GM19455 (cell line): Measurements from ENCODE around the gene NIM1K.
"Not testable (repeated sequence)": the region's sequence is repeated elsewhere in the genome, so short reads cannot be mapped to it uniquely, and the experiment has no call there.

ENCODE experiments used
- ATAC-seq: cut with Tn5 transposase; IDR thresholded peaks from one replicate; pipeline ENCODE4 v1.9.1; 2021; ENCODE audit not compliant: unreplicated experiment

The NIM1K gene

DNA sequence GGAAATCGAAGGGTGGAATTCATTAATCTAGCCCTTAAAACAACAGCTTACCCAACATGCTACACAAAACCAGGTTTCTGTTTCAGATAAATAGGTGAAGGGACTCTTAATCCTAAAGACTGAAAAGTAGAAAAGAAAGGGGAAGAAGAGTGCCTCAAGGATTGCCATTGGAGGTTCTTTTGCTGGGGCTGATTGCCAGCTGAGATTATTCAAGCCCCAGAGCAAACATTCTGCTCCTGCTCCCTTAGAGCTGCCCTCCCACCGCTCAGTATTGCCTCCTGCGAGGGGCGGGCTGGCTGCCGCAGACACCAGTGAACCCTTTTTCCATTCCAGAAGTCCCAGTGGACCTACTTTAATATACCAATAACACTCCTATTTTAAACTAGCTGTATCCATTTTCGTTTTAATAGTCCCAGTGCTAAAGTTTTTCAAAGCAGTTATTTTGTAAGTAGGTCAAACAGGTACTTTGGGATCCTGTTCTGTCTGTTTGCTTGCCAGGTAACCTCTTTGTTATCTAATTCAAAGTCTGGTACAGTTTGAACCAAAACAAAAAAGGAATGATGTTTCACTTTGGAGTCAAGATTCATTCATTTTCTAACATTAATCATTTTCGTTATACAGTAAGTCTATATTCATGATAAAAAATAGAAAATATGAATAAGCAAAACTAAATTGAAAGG, 82.5 kb downstream of the NIM1K start:
- ATAC-seq = no peak

DNA sequence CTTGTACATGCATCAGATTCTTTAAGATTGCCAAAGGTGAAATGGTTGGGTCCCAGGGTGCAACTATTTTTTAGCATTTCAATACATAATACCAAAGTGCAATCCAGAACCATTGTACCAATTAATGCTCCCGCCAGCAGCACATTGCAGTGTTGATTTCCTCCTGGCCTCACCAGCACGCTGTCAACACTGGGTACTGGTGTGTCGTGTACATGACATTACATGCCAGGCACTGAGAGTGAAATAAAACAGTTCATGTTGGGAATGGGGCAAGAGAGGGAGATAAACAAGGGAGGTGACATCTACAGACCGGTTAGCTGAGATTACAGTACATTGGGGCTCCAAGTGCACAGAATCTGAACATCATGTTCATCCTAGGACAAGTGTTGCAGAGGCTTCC, 83.4 kb downstream of the NIM1K start:
- no peak for ATAC-seq

DNA sequence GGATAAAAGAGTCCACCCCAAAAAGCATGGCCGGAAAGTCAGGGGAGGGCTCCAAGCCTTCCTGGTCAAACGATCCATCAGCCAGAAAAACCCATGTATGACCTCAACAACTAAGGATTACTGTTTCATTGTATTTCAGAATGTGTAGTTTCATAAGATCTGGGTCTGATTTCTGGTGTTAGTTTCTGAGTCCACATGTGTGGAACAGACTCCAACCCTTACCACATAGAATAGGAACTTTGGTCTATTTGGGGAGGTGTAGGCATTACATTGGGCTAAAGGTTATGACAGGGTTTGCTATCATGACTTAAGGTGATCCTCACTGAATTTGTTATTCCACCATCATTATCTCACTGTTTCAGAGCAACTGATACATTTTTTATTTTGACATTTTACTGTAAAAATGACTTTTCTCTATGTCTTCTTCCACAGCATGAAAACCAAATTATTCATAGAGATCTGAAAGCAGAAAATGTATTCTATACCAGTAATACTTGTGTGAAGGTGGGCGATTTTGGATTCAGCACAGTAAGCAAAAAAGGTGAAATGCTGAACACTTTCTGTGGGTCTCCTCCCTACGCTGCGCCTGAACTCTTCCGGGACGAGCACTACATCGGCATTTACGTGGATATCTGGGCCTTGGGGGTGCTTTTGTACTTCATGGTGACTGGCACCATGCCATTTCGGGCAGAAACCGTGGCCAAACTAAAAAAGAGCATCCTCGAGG, 87.7 kb downstream of the NIM1K start:
- ATAC-seq = no peak

DNA sequence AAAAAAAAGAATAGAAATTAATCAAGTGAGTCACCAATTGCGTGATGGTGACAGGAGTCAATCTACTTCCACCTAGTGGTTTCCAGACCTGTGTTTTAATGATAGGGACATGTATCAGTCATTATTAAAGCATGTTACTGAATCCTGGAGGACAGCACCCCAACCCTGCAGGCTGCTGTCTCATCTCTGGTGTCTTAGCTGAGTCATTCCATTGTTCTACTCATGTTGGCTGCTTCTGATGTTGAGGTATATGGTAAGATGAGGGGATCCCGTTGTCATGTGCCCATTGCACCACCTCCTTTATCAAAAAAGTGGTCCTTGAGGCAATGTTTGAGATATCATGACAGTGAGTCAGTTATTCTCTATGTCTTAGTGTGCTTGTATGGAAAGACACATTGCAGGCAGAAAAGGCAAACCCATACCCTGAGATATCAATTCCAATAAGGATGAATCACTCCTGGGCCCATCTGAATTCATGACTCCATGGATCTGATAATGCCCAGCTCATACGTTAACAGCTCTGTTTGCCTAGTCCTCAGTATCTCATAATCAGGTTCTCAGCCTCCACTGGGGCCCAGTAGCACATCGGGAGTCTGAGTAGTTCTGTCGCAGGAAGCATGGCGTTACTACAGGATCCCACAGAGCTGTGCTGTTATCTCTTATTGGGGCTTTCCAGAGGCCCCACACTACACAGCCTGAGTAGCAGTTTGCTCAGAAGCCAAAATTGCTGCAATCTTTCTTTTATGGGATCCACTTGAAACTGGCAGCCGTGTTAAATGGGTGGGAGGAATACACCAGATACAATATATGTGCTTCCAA, 90.0 kb downstream of the NIM1K start:
- ATAC-seq = no peak

DNA sequence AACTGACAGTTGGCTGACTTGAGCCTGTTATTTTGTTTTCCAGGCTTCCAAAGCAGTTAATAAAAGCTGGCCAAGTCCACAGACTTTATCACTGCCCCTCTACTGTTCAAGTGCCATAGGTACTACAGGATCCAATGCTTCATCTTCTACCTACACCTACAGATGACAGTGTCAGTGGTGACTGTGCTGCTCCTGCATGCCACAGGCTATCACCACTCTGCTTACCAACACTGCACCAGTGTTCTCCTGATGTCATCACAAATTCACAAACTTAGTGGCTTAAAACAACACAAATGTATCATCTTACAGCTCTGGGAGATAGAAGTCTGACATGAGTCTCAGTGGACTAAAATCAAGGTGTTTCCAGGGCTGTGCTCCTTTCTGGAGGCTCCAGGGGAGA, 94.6 kb downstream of the NIM1K start:
- ATAC-seq = no peak

DNA sequence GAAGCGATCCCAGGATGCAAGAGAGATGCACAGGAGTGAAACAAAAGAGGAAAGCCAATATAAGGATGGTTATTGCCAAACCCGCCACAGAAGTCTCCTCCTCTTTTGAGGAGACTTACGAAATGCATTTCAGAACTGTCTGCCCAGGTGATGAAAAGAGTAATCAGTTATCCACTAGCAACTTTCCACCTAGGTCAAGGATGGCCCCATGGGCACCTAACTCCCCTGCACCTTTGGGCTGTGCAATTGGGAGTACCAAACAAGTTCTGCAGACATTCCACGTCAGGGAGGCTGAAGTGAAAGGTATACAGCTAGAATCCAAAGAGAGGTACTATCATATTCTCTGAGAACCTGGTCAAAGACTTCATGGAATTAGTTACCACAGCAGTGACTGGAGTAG, 95.5 kb downstream of the NIM1K start:
- ATAC-seq = no peak

DNA sequence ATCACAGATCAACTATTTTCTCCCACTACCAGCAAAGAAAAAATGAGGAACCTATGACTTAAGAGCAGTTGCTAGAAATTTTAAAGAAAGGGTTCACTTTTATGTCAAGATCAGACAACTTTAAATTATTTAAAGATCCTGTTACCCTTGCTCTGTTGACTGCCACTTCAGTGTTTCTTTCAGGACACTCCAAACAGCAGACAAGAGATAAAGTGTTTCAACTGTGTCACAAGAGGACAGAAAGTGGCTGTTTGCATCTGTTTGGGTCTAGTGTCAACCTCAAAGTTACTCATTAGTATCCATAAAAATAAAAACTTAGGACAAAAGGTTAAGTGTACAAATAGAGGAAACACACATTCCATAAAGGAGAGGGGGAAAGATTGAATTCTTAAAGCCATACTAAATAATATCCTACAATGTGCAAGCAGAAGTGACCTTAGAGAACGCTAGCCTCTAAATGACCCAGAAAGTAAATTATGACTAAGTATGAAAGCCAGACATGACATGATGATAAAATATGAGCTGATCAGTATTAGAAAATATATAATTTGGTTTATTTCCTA, 96.3 kb downstream of the NIM1K start:
- ATAC-seq = no peak

DNA sequence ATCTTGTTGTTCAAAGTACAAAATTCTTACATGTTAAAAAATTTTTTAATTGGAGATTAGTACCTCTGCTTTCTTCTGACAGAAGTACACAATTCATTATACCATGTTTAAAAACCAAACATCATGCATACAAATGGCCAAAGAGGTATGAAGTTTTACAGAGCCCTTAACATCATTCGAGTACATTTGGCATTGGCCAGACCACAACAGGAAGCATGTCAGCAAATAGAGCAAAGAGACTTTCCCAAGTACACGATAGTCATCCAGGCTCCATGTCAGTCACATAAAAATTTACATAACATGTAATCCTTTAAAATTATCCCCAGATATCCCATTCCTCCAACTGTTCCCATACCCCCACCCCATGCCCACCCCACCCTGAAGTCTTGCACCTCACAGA, 98.7 kb downstream of the NIM1K start:
- ATAC-seq = no peak

DNA sequence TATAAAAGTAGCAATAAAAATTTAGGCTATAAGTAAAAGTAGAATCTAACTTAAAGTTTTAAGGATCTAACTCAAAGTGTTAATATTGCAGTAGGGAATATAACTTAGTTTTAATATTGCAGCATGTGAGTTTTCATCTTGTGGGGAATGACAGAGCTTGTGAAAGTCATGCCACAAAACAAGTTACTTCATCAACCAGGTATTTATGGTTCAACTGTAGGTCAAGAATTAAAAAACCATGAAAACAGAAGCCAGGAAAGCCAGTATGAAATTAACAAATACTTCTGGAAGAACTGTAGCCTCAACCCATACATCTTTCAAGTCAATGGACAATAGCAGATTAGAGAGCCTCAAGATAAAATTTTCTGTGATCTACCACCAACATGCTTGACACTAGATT, 102.2 kb downstream of the NIM1K start:
- ATAC-seq = no peak

DNA sequence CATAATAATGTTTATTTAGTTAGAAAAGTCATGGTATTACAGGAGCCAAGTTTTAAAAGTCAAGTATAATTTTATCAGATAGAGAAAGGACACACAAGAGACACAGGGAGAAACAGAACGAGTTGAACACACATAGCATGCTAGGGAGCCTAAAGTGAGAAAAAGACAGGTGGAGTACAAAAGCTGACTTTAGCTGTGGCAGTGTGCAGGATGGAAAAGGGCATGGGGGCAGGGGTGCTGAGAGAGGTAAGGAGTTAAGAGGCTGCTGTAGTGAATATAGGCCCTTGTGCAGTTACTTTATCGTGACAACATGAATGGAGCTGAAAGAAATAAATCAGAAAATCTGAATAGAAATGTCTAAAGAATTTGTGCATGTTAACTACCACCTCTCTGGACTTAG, 103.2 kb downstream of the NIM1K start:
- ATAC-seq = no peak

DNA sequence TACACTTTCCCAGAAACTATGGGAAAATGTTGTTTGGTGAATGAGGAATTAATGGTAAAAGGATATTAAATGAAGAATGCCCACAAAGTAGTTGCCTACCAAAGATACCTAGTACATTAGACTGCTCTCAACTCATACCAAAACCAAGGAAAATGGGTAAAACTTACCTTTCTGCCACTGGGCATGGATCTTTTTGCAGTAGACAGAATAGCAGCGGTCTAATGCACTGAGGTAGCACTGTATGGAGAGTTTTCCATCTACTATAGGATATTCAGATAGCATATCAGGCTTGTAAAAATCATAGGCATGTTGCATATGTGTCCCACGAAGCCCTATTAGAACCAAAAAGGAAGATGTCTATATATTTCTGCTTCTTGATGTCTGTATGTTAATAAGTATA, 104.8 kb downstream of the NIM1K start:
- ATAC-seq = no peak

DNA sequence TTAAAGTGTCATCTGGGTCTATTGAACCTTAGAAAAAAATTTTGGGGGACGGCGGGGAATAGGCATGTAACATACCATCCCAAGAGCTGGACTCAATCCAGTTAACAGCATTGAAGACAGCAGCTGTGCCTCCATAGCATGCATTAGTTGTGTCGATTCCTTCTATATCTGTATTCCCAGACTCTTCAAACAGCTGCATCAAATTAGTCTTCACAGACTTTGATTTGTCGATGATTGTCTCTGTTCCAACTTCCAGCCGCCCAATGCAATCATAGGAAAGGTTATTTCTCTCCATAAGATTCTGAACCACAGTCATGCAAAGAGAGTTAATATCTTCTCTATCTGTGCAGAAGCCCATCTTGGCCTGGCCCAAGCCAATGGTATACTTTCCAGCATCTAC, 106.4 kb downstream of the NIM1K start:
- ATAC-seq = no peak

DNA sequence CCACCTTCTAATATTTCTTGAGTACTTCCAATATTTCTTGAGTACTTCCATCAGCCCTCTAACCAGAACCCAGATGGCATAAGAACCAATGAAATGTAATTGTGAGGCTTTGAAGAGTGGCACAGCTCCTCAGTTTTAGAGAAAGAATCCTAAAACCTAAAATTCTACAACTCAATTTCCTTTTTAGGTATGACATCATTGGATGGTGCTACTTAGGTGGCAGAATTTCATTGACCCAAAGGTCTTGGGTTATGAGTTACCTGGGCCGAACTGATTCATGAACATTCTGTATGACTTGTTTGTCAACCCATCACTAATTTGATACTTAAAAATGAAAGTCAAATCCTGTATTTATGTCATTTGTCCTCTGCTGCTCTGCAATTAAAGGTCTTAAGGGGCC, 108.1 kb downstream of the NIM1K start:
- no peak for ATAC-seq

DNA sequence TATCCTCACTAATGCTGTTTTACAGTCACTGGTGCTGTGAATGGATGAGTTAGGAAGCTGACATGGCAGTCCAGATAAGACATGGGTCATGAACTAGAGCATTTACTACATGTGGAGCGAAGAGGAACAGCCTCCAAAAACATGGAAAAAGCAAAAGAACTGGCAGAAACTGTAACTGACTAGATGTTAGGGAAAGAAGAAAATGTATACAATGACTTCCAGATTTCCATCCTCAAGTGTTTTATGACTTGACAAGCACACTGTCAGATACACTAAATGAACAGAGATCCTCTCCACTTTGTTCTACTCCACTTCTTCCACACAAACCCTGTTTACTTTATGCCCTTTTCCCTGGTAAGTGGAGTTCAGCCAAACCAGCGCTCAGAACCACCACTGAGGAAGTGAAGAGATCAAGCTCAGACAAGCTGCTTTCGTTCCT, 109.6 kb downstream of the NIM1K start:
- ATAC-seq = no peak

DNA sequence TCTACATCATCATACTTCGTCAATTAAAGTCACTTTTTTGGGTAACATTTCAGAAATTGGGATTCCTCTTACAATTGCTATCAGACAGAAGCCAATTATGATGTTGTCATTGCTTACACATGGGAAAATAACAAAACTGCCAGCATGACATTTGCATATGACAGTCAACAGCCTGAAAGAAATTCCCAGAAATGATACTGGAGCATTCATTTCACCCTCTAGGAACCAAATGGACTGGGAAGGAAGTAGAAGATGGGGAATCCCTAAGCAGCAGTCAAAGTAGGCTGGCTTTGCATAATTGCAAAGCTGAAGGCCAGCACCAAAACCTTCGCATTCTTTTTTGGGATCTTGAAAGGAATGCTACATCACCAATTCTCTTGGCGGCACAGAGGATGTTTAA, 110.5 kb downstream of the NIM1K start:
- ATAC-seq = no peak

DNA sequence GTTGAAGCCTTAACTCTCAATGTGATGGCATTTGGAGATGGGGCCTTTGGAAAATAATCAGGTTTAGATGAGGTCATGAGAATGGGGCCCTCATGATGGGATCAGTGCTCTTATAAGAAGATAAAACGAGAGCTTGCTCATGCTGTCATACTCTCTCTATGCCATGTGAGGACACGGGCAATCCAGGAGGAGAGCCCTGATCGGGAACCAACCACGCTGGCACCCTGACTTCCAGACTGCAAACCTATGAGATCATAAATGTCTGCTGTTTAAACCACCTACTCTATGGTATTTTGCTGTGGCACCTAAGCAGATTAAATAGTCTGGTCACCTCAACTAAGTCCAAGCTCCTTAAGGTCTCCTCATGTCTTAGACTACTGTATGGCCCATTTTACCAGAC, 111.2 kb downstream of the NIM1K start:
- ATAC-seq = no peak

DNA sequence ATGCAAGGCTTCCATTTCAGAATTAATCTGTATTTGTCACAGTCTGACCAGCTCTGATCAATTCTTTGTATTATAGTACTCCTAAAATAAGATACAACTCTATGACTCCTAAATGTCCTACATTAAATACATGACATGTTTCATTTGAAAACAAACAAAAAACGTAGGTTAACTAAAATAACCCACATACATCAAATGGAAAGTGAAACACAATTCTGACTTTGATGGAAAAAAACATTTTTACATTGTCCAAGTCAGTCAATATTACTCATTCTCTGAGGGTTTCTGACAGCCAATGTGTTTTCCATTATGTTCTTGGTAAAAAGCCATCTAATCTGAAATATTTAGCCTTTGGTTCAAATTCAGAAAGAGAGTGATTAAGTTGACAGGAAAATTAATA, 112.5 kb downstream of the NIM1K start:
- ATAC-seq = no peak

DNA sequence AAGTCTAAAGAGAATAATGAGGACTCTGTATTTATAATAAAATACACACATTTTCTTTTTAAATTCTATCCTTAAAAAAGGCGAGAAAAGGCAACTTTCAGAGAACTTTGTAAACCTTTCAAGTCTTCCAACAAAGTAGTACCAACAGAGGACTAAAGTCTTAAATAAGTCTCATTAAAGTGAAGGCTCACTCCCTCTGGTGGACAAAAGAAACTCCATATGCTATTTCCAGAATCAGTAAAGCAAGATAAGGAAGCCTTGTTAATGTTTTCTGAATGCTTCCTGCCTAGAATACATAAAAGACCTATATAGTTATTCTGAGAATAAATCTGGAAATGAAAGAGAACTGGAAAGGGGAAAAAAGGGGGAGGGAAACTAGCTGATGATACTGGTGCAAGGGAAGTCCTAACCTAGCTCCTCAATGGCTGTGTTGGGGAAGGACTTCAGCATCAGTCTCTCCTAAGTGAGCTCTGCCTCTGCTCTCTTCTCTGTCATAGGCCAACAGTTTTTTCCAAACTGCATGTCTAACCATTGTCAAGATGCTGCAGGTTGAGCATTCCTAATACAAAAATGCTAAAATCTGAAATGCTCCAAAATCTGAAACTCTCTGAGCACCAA, 114.0 kb downstream of the NIM1K start:
- ATAC-seq = peak; percentile 56

DNA sequence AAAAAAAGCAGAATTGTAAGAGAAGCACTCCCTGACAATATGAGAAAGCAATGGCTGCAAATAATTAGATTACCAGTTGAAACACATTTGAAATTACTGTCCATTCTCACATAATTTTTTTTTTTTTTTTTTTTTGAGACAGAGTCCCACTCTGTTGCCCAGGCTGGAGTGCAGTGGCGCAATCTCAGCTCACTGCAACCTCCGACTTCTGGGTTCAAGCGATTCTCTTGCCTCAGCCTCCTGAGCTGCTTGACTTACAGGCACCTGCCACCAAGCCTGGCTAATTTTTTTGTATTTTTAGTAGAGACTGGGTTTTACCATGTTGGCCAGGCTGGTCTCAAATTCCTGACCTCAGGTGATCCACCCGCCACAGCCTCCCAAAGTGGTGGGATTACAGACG, 114.9 kb downstream of the NIM1K start:
- ATAC-seq = not testable (repeated sequence)

DNA sequence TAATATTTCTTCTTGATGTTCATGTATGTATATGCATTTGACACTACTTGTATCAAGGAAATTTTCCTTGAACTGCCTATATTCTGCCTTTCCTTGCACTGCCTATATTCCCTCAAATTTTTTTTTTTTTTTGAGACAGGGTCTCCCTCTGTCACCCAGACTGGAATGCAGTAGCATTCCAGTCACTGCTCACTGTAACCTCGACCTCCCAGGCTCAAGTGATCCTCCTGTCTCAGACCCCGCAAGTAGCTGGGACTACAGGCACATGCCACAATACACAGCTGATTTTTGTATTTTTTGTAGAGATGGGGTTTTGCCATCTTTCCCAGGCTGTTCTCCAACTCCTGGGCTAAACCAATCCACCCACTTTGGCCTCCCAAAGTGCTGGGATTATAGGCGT, 117.1 kb downstream of the NIM1K start:
- ATAC-seq = no peak

DNA sequence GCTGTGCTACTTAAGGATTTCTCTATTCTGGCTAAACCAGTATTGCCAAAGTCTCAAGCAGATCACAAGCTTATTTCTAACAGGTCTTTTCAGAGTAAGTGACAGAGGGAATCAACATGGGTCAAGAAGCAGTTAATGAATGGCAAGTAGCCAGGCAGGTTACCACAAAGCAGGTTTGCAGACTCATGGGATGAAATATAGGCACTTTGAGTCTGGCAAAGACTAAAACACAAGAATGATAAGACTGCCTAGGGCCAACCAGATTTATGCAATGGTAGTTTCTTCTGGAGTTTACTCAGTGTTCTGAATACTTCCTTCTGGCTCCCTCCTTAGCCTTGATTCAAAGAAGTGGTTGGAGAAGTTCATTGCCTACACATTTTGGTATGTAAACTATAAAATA, 117.6 kb downstream of the NIM1K start:
- ATAC-seq = no peak
